ENCODE measurements around the gene ADAM22.

The ADAM22 gene

DNA sequence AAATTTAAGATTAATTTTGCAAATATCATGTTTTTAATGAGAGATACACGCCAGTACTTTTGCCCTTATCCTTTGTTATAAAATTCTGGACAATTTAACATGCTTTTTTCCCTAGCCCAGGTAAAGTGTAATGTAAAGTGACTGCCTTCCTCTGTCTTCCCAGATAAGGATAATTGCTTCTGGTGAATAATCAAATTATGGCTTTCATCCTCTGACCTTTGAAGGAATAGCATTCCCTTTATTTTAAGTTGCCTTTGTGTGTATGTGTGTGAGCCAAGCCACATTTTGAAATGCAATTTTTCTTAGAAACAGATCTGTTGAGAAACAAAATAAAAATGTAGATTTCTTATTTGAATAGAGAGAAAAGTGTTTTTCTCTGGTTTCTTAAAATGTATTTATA, 107.5 kb downstream of the ADAM22 start:
- no peak for DNase-seq

DNA sequence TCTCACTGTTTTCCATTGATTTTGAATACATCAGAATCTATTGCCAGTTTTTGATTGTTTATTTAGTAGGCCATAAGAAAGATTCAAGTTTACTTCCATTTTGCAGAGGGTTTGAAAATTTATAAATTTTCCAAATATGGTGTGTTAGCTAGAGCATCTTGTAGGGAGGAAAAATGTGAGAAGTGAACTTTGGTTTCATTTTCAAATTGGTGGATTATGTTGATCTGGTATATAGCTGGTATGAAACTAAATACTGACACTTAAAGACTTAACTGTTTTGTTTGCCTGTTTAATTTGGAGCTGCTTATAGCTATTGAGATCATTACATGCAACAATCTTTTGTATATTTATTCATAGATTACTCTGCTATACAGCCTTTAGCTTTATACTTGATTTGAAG, 108.1 kb downstream of the ADAM22 start:
- DNase-seq, result no peak

DNA sequence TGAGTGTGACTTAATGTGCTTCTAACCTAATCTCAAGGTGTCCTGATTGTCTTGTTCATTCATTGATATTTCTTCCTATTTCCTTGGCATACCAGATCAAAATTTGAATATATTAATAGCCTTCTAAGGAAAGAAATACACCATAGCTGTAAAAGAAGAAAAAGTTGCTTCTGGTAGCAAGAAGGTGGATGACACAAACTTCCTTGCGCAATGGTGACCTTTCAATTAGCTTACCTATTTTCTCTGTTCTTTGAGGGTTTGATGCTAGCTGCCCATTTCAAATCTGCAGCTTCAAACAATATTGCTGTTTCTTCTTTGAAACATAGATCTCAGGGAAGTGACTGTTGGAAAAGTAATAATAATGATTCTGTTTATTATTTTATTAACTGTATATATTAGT, 108.8 kb downstream of the ADAM22 start:
- no peak for DNase-seq

DNA sequence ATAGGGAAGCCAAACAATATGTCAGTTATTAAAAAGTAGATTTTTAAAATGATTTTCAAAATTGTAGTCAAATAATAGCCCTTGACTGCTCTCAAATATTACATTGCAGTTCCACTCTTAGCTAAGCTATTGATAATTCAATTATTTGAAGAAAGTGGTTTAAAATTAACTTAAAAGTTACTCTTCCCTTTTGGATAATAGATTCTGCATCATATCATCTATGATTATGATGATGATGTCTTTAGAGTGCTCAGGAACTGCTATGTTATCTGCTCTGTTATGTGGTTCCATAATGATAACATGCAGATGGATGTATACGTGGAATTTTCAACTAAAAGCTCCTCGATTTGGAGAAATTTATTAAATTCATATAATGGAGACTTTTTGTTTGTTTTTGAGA, 110.0 kb downstream of the ADAM22 start:
- DNase-seq, result no peak

DNA sequence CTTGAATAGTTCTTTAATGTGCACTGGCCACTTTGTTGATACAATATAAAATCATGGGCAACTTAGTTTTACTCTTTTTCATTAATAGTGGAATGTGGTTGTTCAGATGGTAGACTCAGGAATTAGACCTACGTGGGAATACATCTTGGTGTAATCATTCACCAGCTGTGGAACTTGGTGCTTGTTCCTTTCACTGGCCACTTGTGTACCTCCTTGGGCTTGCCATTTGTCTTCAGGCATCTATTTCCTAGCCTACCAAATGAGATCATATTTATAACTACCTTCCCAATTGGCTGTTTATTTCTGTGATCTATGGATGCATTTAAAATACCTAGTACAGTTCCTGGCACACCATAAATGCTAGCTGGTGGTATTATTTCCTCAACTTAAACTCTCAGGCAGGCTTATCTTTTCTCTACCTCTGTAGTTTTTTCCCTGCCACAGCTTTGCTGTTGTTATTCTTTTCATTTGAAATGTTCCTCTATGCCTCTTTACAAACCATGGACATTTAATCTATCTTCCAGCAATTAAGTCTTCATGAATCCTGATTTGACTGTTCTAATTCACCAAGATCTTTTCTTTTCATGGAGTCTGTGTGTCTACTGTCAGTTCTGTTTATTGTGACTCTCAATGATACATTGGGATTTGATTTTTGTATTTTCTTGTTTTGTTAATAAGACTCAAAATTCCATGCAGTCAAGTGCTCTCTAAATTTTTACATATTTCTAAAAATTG, 113.0 kb downstream of the ADAM22 start:
- no peak for DNase-seq

DNA sequence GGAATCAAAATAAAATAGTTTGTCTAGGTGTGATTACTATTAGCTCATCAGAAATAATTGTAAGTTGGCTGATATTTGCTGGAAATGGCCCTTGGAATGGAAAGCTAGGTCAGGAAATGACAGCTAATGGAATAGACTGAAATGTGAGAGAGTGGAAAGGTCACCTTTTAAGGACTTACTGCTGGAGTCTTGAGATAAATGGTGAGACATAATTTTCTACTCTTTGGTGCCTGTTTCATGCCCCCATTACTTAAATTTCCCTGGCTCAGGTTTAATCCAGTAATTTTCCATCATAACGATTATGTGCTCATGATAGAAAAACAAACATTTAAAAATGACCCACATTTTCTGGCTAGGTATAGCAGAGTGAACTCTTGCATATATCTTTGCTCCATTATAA, 123.6 kb downstream of the ADAM22 start:
- DNase-seq, result no peak

DNA sequence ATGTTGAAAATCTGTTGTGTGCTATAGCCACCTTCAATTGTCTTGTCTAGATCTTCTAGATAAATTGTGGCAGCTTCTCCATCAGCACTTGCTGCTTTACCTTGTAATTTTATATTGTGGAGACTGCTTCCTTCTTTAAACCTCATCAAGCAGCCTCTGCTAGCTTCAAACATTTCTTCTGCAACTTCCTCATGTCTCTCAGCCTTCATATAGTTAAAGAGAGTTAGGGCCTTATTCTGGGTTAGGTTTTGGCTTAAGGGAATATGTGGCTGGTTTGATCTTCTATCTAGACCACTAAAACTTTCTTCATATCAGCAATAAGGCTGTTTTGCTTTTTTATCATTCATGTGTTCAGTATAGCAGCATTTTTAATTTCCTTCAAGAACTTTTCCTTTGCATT, 128.2 kb downstream of the ADAM22 start:
- DNase-seq, result no peak

DNA sequence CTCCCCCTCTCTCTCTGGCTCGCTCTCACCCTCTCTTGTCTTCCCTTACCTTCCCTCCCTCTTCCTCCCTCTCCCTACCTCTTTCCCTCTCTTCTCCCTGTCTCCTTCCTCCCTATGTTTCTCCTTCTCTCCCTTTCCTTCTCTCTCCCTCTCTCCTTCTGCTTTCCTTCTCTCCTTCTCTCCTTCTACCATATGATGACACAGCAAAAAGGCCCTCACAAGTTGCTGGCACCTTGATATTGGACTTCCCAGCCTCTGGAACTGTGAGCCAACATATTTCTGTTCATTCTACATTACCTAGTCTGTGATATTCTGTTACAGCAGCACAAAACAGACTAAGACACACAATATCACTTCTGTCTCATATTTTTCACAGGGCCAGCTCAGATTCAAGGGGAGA, 135.0 kb downstream of the ADAM22 start:
- DNase-seq, result no peak

DNA sequence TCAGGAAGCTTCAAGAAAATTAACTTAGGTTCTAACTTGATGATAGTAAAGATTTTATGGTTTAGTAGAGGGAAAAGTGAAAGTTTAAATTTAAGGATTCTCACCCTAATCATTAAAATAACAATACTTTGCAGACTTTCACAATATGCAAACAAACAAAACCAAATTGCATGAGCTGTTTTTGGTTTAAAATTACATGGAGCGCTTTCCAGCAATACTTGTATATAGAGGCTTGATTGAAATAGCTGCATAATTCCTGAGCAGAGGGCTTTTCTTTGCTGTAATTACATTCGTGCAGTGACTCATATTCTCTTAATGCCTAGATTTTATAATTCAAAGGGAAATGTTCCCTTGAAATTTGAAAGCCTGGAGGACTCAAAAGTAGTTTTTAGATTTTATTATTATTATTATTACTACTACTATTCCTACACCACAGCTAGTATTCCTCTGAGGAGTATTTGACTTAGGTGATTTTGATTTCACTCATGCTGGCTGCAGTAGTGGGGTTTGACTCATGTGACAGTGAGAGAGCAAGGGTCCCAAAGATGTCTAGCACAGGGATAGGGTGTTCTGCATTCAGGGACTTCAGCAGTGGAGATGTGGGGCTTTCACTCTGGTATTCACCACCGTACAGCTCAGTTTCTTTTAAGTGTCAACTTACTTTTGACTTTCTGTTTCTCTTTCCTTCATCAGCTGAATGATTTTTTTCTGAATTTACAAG, 138.1 kb downstream of the ADAM22 start:
- no peak for DNase-seq

DNA sequence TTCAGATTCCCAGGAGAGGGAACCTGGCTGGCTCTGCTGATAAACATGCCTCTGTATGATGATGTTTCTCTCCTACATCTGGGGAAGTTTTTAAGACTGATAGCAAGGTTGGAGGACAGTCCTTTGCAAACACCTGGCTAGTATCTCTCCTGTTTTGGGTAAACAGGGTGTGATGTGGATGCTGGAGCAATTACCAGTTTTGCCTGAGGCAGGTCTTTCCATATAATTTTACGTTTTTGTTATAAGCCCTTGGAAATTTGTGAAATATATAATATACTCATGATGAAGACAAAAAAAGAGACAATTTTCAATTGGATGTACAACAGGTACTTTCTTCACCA, 138.6 kb downstream of the ADAM22 start:
- DNase-seq, result no peak

DNA sequence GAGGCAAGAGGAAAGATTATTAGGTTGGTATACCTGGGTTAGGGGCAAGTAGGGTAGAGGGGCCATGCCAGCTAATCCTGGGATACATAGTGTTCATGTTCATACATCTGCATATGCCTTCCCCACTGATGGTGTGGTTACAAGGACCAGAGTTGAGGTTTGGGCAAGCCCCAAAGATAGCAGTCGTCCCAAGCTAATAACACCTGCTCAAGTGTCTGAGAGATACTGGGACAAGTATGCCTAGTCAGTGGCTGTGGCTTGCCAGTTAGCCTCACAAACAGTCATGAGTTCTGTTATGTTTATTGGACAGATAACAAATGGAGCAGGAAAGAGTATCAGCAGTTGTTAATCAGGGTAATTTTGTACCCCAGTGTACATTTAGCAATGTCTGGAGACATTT, 139.6 kb downstream of the ADAM22 start:
- no peak for DNase-seq

DNA sequence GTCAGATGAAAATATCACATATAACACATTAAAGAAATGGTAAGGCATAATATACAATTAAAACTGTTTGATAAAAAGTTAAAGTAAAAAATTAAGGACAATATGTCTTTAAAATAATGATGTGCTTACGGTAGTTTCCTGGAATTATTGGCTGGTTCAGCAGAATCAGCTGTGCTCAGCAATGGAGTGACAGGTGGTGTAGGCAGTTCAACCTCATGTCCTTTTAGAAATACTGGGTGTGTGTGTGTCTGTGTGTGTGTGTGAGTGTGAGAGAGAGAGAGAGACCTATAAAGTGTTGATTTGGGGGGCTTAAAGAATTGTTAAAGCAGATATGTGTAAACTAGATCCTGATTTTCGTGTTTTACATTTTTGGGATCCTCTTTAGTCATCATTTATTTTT, 141.2 kb downstream of the ADAM22 start:
- DNase-seq, result no peak

DNA sequence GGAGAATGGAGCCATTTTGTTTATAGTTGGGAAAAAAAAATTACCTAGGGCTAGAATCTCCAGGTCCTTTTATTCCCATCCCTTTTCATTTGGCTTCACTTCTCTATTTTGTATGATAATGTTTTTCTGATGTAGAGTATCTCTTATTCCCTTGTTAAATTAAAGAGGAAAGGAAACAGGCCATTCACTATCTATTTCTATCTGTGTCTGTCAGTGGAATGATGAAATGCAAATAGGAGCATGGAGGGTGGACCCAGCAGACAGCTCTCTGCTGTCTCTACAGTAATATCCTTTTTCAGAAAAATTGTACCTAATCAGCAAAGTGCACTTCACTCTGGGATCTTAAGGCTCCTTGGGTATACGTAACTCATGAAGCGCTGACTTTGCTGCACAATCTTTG, 149.8 kb downstream of the ADAM22 start:
- no peak for DNase-seq

DNA sequence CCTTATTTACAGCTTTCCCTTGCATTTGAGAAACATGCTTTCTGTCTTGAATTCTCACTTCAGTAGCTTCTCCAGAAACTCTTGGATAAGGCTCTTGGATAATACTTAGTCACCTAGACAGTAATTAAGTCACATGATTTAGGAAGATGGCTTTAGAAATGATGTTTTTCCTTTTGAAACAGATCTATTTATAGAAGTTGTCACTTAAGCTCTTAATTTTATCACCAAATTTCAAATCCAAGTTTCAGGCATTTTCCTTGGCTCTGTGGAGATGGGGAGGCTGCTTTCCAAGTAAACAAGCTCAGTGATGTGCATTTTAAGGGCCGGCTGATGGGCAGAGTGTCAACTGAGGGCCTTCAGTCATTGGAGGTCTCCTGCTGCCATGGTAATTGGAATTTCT, 155.5 kb downstream of the ADAM22 start:
- no peak for DNase-seq

DNA sequence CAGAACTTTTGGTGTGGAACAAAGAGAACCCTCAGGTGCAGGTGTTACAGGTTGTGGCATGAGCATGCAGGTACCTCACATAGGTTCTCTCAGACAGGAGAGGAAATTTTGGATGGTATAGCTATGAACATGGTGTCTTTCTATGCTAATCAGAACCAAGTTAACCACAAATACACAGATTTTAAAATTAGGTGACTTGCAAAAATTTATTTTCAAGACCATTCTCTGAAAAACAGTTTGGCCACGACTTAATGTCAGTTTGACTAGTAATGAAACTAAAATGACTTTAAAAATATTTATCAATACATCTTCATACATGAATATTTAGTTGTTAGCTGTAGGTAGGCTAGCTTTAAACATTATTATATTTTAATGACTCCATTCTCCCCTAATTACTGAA, 156.2 kb downstream of the ADAM22 start:
- DNase-seq, result no peak

DNA sequence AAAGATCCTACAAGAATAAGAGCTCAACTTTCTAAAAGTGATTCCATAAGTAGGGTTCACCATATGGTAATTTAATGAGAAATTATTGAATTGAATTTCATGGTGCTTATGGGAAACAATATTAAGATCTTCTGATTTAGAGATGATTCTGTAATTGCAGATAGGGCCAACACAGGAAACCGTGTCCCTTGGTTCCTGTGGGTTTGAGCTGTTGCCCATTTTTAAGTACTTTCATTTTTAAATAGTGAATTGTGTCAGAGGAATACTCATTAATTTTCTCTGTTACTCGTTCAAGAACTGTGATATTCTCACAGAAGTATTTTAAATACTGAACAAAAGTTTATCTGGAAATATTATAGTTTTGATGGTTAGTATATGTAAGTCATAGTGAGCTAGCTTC, 156.6 kb downstream of the ADAM22 start:
- no peak for DNase-seq

DNA sequence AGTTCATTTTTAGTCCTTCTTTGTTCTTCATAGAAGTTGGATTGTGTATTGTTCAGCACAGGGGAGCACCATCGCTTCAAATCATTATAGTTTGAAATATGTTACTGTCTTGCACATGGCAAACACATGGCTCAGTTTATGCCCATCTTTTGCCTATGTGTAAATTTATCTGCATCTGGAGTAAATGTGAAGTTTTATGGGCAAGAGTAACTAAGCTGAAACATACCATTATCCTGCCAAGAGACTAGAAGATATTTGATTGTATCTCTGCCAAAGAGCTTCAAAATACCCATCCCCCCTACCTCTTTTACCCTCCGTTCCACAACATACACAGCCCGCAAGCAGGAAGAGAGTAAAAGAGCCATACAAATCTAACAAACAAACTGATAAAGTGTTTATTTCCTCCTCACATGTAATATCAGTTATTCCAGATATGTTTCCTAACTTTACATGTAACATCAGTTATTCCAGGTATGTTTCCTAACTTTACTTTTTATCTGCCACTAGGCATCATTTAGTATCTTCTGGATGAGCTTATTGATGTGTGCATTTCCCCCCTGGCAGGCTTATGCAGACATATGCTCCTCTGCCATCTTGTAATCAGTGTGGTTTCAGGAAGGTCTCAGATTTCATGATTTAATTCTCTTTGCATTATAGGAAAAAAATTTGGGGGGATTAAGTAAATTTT, 158.1 kb downstream of the ADAM22 start:
- DNase-seq, result no peak

DNA sequence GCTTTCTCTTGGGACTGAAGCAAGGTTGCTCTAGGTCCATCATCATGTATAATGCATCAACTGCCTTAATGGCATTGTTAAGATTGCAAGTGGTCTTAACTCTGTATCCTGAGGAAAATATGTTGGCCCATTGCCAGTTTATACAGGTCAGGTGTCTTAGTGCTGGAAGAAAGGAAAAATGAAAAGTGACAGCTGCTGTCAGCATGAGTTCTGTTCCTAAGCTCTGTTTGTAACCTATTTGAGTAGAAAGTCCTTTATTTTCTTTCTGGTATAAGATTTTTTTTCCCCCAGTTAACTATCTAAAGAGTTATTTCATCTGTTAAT, 158.6 kb downstream of the ADAM22 start:
- DNase-seq, result no peak

DNA sequence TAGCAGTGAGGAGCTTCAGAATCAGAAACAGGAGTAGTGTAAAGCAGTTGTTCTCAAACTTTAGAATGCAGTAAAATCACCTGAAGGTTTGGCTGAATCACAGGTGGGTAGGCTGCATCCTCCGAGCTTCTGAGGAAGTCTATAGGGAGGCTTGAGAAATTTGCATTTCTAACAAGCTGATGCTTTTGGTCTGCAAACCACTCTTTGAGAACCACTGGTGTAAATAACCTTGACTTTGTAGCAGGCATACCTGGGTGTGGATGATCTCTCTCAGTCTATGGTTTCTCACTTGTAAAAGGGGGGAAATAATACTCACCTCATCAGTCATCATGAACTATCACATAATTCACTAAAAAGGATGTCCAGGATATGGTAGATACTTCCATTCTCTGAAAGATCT, 167.7 kb downstream of the ADAM22 start:
- DNase-seq, result no peak

DNA sequence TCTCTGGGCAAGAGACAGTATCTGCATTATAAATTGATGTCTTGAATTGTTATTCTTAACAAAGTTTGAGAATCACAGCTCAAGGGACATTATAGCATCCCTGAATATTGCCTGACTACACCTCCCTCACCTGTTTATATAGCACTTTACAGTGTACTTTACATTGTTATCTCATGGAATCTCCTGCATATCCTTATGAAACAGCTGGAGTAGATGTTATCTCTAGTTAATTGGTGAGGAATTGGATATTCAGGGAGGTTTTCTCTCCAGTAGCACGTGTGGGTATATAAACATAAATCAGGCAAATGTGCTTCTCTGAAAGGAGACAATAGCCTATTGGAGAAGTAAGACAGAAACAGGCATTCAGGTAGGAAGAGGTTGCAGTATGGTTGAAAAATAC, 168.6 kb downstream of the ADAM22 start:
- no peak for DNase-seq

DNA sequence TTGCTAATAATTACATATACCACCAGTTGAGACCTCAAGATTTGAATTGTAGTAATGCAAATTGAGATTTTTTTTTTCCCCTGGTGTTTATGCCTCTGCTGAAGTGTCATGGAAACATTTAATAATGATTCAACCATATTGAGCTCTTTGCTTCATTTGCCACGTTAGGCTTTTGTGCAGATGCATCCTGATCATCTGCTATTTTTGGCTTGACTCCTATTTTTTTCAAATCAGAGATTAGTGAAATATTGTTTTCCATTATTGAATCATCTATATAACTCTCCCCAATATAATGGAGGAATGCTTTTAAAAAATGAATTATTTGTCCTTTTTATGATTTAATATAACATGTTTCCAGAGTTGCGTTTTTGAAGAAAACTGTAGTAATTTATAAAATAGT, 170.7 kb downstream of the ADAM22 start:
- DNase-seq, result no peak

DNA sequence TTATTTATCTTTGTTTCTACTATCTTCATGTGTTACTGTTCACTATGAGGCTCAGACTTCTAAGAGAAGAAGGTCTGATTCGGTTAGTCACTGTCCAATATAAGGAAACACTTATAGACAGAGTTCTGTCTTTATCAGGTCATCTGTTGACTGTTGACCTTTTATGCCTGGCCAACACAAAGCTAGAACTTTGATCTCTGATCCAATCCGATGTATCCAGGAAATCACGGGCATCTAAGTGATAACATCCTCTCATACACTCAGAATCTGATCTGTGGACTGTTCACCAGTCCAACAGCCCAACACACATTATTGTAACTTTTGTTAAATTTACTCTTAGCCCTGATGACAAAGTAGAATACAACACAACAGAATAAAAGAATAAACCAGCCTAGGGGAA, 171.2 kb downstream of the ADAM22 start:
- no peak for DNase-seq

DNA sequence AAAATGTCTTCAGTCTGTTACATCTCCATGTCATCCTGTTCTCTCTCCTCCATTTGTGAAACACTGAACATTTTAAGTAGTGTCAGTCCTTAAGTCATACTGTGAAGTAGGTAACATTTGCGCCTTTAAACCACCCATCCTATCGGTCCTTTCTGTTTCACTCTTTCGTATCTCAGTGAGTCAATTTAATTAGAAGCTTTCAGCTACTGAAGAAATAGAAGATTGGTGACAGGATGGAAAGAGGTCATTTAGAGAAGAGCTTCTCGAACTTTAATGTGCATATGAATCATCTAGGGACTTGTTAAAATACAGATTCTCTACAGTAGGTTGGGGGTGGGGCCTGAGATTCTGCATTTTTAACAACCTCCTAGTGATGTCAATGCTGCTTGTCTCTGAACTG, 172.4 kb downstream of the ADAM22 start:
- DNase-seq, result no peak

DNA sequence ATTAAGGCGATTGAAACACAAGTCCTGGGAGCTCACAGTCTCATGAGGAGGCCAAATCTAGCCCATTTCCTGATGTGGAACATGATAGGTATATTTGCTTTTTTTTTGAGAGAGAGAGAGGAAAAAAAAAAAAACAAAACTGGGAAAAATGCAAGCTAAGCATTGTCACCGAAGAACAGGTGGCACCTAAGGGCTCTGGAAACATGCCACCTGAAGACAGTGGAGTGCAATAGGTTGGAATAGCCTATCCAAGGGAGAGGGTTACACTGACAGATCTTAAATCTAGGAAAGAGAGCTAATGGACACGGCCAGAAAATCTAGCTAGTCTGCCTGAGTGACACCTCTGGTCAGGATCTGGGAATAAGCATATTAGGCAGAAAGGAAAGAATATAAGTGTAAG, 175.6 kb downstream of the ADAM22 start:
- DNase-seq, result no peak

All from GDM1 (cell line).